Hindlimb muscle (tissue), 1 donor: Measurements from ENCODE around the gene FAM234B. TPM values are rescaled to one million over a fixed set of nuclear protein-coding genes. Genes with fewer than 3 reads are reported as not detected.
"Not testable (repeated sequence)": the region's sequence is repeated elsewhere in the genome, so short reads cannot be mapped to it uniquely, and the experiment has no call there.

ENCODE experiments used
- DNase-seq: peaks from one replicate; pipeline ENCODE4 v3.0.0-alpha.2; 2013
- polyA plus RNA-seq: library from polyadenylated mRNA; unstranded; fragments of 120-200 nt; gene quantifications from one replicate; pipeline ENCODE4 v1.2.1, GENCODE V29; 2013; ENCODE audit not compliant: insufficient read length

The FAM234B gene
- polyA plus RNA-seq, 1 donor = 4.1 TPM

- DNase-seq = no peak
Observed at GRCh38 chr12:13066014-13066413, 21.8 kb downstream of the FAM234B start.

GRCh38 chr12:13066459-13066858, 22.3 kb downstream of the FAM234B start:
- no peak for DNase-seq

- no peak for DNase-seq
Observed at GRCh38 chr12:13067322-13067721, 23.1 kb downstream of the FAM234B start.

- DNase-seq = no peak
Observed at GRCh38 chr12:13069380-13069779, 25.2 kb downstream of the FAM234B start.

GRCh38 chr12:13071305-13072280, 27.4 kb downstream of the FAM234B start:
- no peak for DNase-seq

GRCh38 chr12:13073173-13073572, 29.0 kb downstream of the FAM234B start:
- no peak for DNase-seq

GRCh38 chr12:13074396-13075117, 30.4 kb downstream of the FAM234B start:
- no peak for DNase-seq

GRCh38 chr12:13075118-13075480, 30.9 kb downstream of the FAM234B start:
- no peak for DNase-seq

GRCh38 chr12:13075786-13076570, 31.8 kb downstream of the FAM234B start:
- DNase-seq = no peak

GRCh38 chr12:13079440-13079906, 35.3 kb downstream of the FAM234B start:
- DNase-seq = no peak

GRCh38 chr12:13080266-13080665, 36.1 kb downstream of the FAM234B start:
- no peak for DNase-seq

GRCh38 chr12:13082861-13083260, 38.7 kb downstream of the FAM234B start:
- DNase-seq = no peak

GRCh38 chr12:13083638-13084037, 39.5 kb downstream of the FAM234B start:
- DNase-seq = not testable (repeated sequence)

GRCh38 chr12:13084898-13085640, 40.9 kb downstream of the FAM234B start:
- DNase-seq = no peak

- no peak for DNase-seq
Observed at GRCh38 chr12:13085968-13086686, 41.9 kb downstream of the FAM234B start.

GRCh38 chr12:13087766-13088165, 43.6 kb downstream of the FAM234B start:
- no peak for DNase-seq

GRCh38 chr12:13088496-13088895, 44.3 kb downstream of the FAM234B start:
- no peak for DNase-seq

- DNase-seq = no peak
Observed at GRCh38 chr12:13090054-13090453, 45.9 kb downstream of the FAM234B start.

- DNase-seq = no peak
Observed at GRCh38 chr12:13091832-13092231, 47.7 kb downstream of the FAM234B start.

GRCh38 chr12:13093191-13093847, 49.1 kb downstream of the FAM234B start:
- DNase-seq = no peak

GRCh38 chr12:13093848-13094220, 49.7 kb downstream of the FAM234B start:
- no peak for DNase-seq
